ENCODE measurements around the gene SPTBN4.

SPTBN4 gene

GRCh38 chr19:40580619-40581018 lies 113.8 kb downstream of the SPTBN4 start:
- H3K4me3 ChIP-seq (ENCODE audit: low read depth, low read length), result no peak overlapping the region
- no peak for TF ChIP-seq CTCF (IDR thresholded peaks at IDR 0.05; ENCODE audit: borderline replicate concordance, insufficient read depth, low read depth, low read length)

- no peak for TF ChIP-seq CTCF (IDR thresholded peaks at IDR 0.05; ENCODE audit: borderline replicate concordance, insufficient read depth, low read depth, low read length)
- no peak overlapping the region for H3K4me3 ChIP-seq (ENCODE audit: low read depth, low read length)
Observed at GRCh38 chr19:40581531-40581930, 114.7 kb downstream of the SPTBN4 start.

- no peak for TF ChIP-seq CTCF (IDR thresholded peaks at IDR 0.05; ENCODE audit: borderline replicate concordance, insufficient read depth, low read depth, low read length)
- H3K4me3 ChIP-seq (ENCODE audit: low read depth, low read length), result no peak overlapping the region
Observed at GRCh38 chr19:40582467-40582866, 115.7 kb downstream of the SPTBN4 start.

GRCh38 chr19:40583283-40583682 lies 116.5 kb downstream of the SPTBN4 start:
- no peak for TF ChIP-seq CTCF (IDR thresholded peaks at IDR 0.05; ENCODE audit: borderline replicate concordance, insufficient read depth, low read depth, low read length)
- H3K4me3 ChIP-seq (ENCODE audit: low read depth, low read length), result no peak overlapping the region

- TF ChIP-seq CTCF (IDR thresholded peaks at IDR 0.05; ENCODE audit: borderline replicate concordance, insufficient read depth, low read depth, low read length), result peak; percentile 43; the same call in 1 of the 2 replicates
Observed at GRCh38 chr19:40584007-40584406, 117.2 kb downstream of the SPTBN4 start.

GRCh38 chr19:40585241-40585981 lies 118.6 kb downstream of the SPTBN4 start:
- no peak for TF ChIP-seq CTCF (IDR thresholded peaks at IDR 0.05; ENCODE audit: borderline replicate concordance, insufficient read depth, low read depth, low read length)
- no peak overlapping the region for H3K4me3 ChIP-seq (ENCODE audit: low read depth, low read length)

More at GRCh38 chr19:40584007-40584406, 117.2 kb downstream of the SPTBN4 start:
- H3K4me3 ChIP-seq (ENCODE audit: low read depth, low read length), result no peak overlapping the region

- TF ChIP-seq CTCF (IDR thresholded peaks at IDR 0.05; ENCODE audit: borderline replicate concordance, insufficient read depth, low read depth, low read length), result no peak
- H3K4me3 ChIP-seq (ENCODE audit: low read depth, low read length), result no peak overlapping the region
Observed at GRCh38 chr19:40585982-40586422, 119.2 kb downstream of the SPTBN4 start.

Measured in GM12875 (cell line).